ENCODE results near the gene PCDH1.

GRCh38 chr5:141902015-141902814 is 24.0 kb upstream of the PCDH1 start:
- TF ChIP-seq POLR2A (IDR thresholded peaks at IDR 0.05; ENCODE audit: extremely low read depth, insufficient read length) (no peak), CTCF (IDR thresholded peaks at IDR 0.05; ENCODE audit: low read depth, low read length) (no peak), MAX (IDR thresholded peaks at IDR 0.05; ENCODE audit: low read depth, low read length) (no peak), MYC (IDR thresholded peaks at IDR 0.05; ENCODE audit: low read depth, low read length) (no peak)
